NCI-H2107 (cell line): Measurements from ENCODE around the gene HMCN1.
"Not testable (repeated sequence)": the region's sequence is repeated elsewhere in the genome, so short reads cannot be mapped to it uniquely, and the experiment has no call there.

Experiments used
- DNase-seq: peaks from one replicate; lab custom pipeline; 2025; lab: John Stamatoyannopoulos, UW

HMCN1 gene

DNA sequence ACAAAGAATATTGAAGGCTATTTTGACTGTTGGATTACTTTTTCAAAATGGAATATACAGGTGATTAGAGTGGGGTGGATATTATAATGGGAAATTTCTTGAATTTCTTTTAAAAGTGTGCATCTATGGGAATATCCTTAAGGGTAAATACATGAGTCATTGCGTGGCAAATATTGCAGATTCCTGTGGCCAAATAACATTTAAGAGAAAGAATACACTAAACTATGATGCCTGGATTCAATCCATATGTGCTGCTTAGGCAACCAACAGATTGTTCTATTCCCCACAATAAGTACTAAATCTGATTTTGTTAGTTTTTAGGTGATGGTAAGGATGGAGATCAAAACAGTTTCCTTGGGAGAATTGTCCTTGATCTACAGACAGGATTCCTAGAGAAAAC lies 119.5 kb downstream of the HMCN1 start:
- no peak for DNase-seq

DNA sequence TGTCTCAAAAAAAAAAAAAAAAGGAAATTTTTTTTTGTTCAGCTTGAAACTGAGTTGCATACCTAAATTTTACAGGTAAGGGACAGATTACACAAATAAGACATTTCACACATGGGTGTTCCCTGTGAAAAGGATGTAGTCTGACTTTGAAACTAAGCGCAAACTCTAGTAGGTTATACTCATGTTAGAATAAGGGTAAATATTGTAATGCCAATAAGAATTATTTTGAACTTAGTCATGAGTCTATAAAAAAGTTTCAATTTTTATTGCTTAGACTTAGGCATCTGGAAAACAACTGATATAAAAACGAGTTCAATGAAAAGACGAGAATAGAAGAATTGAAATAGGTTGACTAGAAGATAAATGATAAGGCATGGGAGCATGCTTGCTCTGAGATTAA lies 122.3 kb downstream of the HMCN1 start:
- no peak for DNase-seq

DNA sequence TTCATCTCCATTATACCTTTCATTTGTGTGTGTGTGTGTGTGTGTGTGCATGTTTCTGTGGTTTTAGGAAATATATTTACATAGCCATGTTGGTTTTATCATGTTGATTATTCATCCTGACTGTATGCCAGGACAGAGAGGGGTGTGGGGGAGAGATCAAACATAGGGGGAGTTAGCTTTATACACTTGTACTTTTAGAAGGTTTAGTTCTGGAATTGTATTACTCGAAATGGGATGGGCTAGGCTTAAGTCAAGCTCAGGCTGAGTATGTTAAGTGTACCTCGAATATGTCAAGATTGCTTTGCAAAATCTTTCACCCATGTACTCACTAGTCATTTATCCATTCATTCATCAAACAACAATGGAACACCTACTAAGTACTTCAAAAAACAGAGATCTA lies 123.3 kb downstream of the HMCN1 start:
- DNase-seq: no peak

DNA sequence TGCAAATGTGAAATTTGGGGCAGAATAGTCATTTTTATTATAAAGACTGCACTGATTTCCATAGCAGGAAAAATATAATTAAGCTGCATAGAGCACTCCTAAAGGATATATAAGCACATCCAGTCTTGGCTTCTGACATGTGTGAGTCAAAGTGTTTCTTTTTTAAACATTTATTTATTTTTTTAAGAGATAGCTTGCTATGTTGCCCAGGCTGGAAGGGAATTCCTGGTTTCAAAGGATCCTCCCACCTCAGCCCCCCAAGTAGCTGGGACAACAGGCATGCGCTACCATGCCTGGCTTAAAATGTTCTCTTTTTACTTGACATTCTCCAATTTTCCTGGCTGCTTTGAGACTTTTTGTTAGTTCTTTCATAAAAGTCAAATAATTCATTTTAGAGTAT lies 126.1 kb downstream of the HMCN1 start:
- no peak for DNase-seq

DNA sequence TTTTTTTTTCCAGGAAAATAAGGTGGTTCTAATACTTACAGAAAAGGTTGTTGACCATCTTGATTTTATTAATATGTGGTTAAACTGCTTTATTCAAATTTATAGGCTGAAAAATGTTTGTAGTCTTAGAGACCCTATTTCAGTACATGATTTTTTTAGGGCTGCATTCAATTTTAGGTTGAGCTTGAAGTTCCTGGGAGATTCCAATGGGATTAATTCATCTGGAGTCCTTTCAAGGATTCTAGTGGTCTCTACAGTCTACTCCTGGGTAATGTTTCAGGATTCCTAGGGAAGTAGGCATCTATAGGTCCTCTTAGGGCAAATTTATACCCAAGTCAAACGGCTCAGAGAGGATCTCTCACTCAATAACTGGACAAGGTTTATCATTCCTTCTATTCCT lies 126.7 kb downstream of the HMCN1 start:
- DNase-seq: no peak

- DNase-seq: no peak
Observed at GRCh38 chr1:185861630-185862029, 127.4 kb downstream of the HMCN1 start.

GRCh38 chr1:185862235-185862634 lies 128.0 kb downstream of the HMCN1 start:
- DNase-seq: no peak

GRCh38 chr1:185864331-185864730 lies 130.1 kb downstream of the HMCN1 start:
- DNase-seq: no peak

GRCh38 chr1:185864889-185865517 lies 130.8 kb downstream of the HMCN1 start:
- DNase-seq: no peak

GRCh38 chr1:185869590-185869989 lies 135.4 kb downstream of the HMCN1 start:
- no peak for DNase-seq

- DNase-seq: no peak
Observed at GRCh38 chr1:185871627-185872150, 137.5 kb downstream of the HMCN1 start.

DNA sequence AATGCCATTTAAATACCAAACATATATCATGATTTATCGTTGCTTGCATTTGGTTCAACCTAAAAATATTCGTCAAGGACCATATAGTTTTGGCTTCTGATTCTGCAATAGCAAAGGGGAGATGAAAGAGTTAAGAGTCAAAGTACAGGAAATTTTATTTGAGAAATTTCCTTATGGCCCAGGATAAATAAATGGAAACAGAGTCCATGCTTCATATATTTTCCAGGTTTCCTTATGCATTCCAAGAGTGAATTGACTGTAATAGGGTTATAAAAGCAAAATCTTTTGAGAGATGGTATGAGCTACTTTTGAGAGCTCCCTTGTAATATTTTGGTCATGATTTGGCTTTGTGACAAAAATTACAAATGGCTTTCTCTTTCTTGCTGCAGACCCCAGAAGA lies 140.1 kb downstream of the HMCN1 start:
- DNase-seq: no peak

- DNase-seq: no peak
Observed at GRCh38 chr1:185880330-185880729, 146.1 kb downstream of the HMCN1 start.

GRCh38 chr1:185880779-185881333 lies 146.7 kb downstream of the HMCN1 start:
- no peak for DNase-seq

DNA sequence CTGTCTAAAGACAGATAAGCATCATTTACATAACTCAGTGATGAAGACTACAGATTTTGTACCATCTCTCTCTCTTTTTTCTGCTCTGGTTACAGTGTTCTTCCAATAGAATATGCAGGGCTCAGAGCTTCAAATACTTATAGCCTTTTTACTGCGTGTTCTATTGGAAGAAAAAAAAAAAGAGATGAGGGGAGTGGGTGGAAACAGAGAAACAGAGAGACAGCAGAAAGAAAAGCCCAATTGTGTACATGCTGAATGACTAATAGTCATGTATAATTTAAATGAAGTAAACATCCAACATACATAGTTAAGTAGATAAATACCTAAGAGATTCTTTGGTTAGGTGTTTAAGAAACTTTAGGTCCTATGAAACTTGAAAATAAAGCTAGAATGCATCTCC lies 151.9 kb downstream of the HMCN1 start:
- no peak for DNase-seq

DNA sequence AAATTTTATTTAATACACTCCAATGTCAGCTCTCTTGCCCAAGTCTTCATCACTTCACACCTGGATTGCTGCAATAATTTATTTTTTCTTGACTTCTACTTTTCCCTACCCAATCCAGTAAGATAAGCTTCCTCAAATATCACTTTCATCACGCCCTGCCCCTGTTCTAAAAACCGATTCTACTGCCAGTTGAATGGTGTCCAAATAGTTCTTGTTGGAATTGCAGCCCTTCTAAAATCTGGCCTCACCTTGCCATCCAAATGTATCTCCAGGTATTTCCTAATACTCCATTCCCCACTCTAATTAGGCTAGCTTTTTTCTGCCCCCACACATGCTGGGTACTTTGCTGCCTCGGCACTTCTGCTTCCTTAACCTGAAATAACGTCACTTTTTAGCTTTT lies 152.5 kb downstream of the HMCN1 start:
- DNase-seq: no peak

- DNase-seq: not testable (repeated sequence)
Observed at GRCh38 chr1:185892831-185893403, 158.7 kb downstream of the HMCN1 start.

DNA sequence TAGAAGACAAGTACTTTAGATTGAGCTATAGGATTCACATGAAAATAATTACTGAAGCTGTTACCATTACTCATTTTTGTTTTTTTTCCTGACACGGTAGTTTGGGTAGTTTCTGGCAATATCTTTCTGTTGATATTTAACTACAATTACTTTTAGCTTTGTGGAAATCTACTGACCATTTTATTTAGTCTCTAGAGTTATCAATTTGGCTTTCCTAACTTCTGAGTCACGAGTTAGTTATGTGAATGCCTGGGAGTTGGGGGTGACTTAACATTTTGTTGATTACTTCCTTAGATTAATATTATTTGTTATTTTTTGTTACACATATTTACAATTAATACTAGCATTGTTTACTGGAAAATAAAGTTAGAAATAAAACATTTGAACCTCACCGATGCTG lies 160.6 kb downstream of the HMCN1 start:
- no peak for DNase-seq

DNA sequence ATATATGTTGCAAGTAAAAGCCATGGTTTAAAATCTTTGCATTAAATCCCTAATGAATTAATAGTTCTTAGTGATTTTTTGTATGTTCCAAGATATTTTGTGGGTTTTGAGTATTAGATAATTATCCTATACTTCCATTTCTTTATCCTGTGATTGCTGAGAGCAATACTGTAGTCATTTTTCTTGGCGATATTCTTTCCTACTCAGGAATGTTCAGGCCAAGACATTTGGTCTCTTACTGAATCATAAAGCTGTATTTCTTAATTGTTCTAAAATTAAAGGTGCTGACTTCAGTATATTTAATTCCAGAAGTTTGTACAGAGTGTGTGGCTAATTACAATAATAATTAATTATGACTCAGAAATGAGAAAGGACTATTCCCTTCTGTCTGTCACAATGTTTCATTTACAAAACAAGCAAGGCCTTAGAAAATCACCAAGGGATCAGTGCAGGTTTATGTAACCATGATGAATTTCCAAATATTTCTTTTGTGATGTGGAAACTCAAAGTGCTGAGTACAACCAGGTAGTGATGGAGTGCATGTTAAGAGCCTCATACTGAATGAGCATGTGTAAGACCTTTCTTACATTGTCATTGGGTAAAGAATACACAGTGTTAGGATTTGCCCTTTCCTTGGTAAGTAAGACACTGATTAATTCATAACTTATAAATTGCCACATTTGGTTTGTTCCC lies 161.2 kb downstream of the HMCN1 start:
- DNase-seq: no peak

- no peak for DNase-seq
Observed at GRCh38 chr1:185896863-185897262, 162.7 kb downstream of the HMCN1 start.

DNA sequence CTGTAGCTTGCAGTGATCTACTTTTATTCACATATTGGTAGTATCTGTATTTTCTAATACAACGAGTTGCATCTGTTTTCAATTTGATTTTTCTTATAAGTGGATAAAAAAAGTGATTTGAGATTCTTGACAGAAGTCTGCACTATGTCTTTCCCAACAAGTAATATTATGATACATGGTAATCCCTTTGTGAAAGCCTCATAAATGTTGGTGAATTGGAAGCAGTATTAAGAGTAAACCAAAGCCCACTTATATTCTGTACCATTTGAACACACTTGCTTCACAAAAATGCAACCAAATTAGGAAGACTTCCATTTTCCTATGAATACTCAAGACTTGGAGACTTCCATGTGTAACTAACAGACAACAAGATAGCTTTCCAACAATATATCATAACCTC lies 172.0 kb downstream of the HMCN1 start:
- DNase-seq: no peak

DNA sequence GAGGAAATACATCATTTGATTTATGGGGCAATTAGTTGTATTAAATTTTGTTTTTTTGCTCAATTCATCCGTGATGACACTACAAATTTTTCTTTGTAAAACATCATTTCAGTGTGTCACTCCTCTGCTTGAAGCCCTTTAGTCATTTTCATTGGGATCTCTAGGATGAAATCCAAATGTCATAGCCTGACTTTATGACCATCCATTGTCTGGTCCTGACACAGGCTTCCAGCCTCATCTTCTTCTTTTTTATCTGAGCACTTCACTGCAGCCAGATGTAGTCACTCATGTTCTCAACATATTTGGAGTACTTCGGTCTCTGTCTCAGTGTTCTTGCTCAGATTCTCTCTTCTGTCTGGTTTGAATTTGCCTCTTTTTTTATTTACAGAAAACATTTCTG lies 173.1 kb downstream of the HMCN1 start:
- no peak for DNase-seq

- DNase-seq: no peak
Observed at GRCh38 chr1:185911978-185912377, 177.8 kb downstream of the HMCN1 start.
